GM12891 (cell line): Measurements from ENCODE around the gene STK11.

Experiments
- POLR2A ChIP-seq: IDR thresholded peaks from 2 replicates; pipeline ENCODE4 v1.6.1; 2011; ENCODE audit warnings: low read depth, low read length, control low read depth
- POLR2AphosphoS5 ChIP-seq: IDR thresholded peaks from 2 replicates; pipeline ENCODE4 v1.6.1; 2011; ENCODE audit warnings: low read depth, low read length, control low read depth
- SPI1 ChIP-seq: IDR thresholded peaks from 2 replicates; pipeline ENCODE4 v1.6.1; 2011; ENCODE audit warnings: low read depth, low read length, control low read depth

- TF ChIP-seq SPI1 (no peak), POLR2AphosphoS5 (no peak), POLR2A (peak; percentile 47; the same call in 1 of the 2 replicates)
Measured at GRCh38 chr19:1274081-1274851, 68.7 kb downstream of the STK11 start.
